ENCODE results near the gene BGN.

DNA sequence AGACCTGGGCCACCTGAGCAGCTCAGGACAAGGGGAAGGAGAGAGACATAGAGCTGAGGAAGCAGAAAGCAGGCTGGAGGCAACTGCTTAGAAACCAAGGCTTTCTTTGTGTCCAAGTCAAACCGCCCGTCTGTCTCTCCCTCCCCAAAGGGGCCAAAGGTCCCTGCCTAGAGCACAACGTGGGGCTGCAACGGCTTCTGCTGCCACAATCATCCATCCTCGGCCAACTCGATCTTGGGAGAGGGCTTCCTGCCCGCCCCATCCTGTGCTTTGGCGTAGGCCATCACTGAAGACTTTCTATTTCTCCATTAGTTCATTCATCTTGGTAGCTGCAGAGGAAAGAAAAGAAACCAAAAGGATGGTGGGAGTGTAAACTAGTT, 47.2 kb upstream of the BGN start:
- TF ChIP-seq, protein P1, sequence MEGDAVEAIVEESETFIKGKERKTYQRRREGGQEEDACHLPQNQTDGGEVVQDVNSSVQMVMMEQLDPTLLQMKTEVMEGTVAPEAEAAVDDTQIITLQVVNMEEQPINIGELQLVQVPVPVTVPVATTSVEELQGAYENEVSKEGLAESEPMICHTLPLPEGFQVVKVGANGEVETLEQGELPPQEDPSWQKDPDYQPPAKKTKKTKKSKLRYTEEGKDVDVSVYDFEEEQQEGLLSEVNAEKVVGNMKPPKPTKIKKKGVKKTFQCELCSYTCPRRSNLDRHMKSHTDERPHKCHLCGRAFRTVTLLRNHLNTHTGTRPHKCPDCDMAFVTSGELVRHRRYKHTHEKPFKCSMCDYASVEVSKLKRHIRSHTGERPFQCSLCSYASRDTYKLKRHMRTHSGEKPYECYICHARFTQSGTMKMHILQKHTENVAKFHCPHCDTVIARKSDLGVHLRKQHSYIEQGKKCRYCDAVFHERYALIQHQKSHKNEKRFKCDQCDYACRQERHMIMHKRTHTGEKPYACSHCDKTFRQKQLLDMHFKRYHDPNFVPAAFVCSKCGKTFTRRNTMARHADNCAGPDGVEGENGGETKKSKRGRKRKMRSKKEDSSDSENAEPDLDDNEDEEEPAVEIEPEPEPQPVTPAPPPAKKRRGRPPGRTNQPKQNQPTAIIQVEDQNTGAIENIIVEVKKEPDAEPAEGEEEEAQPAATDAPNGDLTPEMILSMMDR (conservative IDR thresholded peaks at IDR 0.05) = no peak
- TF ChIP-seq ZFX (IDR thresholded peaks at IDR 0.05) = no peak
